Hematopoietic multipotent progenitor cell treated with erythropoietin and hydrocortisone succinate and interleukin-3 and kit ligand, for 15 days (in vitro differentiated cells): ENCODE data around the gene SELENOH.

Experiments
- DNase-seq: peaks from one replicate; pipeline ENCODE4 v3.0.0-alpha.2; 2015; ENCODE audit warnings: low spot score

The SELENOH gene

DNA sequence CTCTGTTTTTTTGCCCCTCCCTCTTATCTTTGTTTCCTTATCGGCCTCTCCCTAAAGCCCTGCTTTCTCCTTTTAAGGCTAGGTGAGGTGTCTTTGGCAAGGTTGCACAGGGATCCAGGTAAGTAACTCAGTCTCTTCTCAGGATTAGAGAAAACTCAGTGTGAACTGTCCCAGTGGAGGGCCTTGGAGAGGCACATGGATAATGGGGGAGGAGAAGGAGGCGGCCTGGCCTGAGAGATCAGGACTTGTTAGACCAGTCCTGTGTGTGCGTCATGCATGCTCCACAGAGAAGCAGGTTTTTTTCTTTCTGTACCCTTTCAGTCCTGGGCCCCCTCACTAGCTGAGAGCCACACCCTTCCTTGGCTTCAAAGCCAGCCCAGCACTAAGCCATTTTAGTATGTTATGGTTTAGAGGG lies 40.2 kb downstream of the SELENOH start:
- DNase-seq, result no peak

GRCh38 chr11:57785072-57785471 lies 43.8 kb downstream of the SELENOH start:
- DNase-seq, result no peak

DNA sequence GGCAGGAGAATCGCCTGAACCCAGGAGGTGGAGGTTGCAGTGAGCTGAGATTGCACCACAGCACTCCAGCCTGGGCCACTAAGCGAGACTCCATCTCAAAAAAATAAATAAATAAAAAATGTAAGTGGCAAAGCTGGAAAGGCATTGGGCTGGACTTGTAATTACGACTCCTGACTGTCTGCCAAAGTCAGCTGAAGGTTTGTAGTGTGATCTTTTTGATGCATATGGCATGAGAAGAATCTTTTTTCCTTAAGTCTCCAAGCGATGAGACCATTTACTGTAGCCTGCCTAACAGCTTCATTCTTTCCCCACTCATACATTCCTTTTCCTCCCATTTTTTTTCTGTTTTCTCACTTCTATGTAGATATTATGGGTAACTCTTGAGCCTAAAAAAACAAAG lies 45.1 kb downstream of the SELENOH start:
- DNase-seq, result no peak

DNA sequence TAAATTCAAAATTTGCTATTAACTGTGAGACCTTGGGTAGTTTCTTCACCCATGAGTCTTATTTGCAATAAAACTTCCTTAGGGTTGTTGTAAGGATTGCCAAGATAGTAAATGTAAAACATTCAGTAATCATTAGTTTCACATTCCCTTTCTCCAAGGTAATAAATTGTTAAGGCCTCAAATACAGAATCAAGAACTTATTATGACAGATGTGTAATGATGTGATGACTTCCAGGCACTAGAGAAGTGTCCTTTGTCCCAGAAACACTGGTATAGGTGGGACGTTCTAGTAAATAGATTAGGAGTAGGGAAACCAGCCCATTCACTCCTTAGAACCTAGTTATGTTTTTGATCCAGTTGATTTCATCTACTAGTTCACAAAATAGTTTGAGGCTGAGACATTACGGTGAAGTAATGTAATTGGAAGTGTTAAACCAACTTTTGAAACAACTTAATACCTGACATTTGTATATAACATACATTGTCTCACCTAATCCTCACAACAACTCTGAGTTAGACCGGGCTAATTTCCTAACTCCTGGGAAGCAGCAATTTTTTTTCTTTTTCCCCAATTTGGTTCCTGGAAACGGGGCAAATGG lies 45.8 kb downstream of the SELENOH start:
- DNase-seq, result no peak

- DNase-seq, result no peak
These were observed 46.8 kb downstream of the SELENOH start for GRCh38 chr11:57787920-57788702.

- no peak for DNase-seq
These were observed 47.4 kb downstream of the SELENOH start for GRCh38 chr11:57788703-57789088.

DNA sequence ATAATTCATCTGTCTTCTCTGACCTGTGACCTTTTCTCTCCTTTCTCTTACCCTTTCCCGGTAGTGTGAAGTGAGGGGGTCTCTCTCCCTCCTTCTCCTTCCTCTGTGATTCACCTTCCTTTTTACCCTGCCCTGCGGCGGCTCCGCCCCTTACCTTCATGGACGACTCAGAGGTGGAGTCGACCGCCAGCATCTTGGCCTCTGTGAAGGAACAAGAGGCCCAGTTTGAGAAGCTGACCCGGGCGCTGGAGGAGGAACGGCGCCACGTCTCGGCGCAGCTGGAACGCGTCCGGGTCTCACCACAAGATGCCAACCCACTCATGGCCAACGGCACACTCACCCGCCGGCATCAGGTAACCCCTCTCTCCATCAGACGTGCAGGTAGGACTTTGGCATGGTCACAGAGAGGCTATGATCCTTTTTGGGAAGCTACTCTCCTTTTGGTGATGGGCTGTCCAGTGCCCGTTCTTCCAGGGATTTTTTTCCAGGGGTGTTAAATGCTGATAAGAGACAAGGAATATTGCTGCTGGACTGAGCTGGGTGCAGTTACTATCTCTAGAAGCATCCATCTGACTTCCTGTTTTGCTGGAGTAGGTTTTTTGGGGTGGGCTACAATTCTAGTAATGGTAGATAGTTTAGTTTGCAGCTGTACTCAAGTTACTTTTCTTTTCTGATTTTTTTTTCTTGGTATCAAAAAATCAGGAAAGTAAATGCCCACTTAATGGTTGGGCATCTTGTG lies 50.2 kb downstream of the SELENOH start:
- no peak for DNase-seq

DNA sequence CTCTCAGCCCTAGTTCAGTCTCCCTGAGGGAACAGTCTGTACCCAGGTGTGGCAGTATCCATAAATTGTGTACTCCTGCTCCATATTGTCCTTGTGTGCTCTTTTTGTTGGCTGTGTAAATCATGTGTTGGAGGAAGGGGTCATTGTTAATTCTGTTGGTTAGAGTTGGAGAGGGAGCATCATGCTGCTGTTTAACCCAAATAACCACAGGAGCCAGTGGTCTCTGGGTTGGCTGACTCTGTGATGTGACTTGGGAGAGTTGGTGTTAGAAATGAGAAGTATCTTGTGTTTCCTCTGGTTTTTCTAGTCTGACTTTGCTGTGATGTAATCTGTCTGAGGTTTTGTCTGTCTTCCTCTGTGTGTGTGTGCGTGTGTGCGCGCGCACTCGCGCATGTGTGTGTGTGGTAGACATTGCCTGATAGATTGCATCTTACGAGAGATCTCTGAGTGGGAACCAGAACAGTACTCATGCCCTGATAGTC lies 50.8 kb downstream of the SELENOH start:
- no peak for DNase-seq

DNA sequence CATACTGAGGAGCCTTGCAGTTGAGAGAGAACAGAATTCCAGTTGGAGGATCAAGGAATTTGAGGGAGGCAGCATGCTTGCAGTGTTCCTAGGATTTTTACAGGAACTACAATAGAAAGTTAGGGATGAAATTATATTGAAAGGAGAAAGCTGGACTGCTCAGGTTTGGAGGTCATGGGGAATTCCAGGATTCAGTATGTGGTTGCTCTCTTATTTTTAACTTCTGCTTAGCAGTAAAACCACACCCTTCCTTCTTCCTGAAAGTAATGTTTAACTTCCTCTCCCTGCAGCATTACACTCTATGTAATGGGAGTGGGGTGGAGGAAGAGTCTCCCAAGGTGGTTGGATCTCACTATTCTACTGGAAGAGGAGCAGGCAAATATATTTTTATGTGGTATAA lies 51.6 kb downstream of the SELENOH start:
- no peak for DNase-seq
